Measurements from ENCODE around the gene EYS. TPM values are rescaled to one million over a fixed set of nuclear protein-coding genes. Genes with fewer than 3 reads are reported as not detected.

Gene EYS
- total RNA-seq, 4 donors from 2014 or later = under 0.01 TPM; not detected in 3

- Histone ChIP-seq H3K36me3 (no peaks in the 10 kb centered on the region), H3K27me3 (no peaks in the 10 kb centered on the region), H3K9me3 (no peaks in the 10 kb centered on the region), H3K4me3 (no peak overlapping the region), H3K4me1 (no peaks in the 10 kb centered on the region), H3K27ac (replicated peaks in 1 of 4) (no peak overlapping the region)
- no peak for DNase-seq (ENCODE audit: extremely low spot score)
- WGBS = 77% methylated on average over 3 of the region's 3 CpGs
- TF ChIP-seq POLR2A (IDR thresholded peaks at IDR 0.05; ENCODE audit: low read depth) (no peak), POLR2AphosphoS5 (IDR thresholded peaks at IDR 0.05) (no peak), EP300 (IDR thresholded peaks at IDR 0.05) (no peak)
- TF ChIP-seq, protein P1, sequence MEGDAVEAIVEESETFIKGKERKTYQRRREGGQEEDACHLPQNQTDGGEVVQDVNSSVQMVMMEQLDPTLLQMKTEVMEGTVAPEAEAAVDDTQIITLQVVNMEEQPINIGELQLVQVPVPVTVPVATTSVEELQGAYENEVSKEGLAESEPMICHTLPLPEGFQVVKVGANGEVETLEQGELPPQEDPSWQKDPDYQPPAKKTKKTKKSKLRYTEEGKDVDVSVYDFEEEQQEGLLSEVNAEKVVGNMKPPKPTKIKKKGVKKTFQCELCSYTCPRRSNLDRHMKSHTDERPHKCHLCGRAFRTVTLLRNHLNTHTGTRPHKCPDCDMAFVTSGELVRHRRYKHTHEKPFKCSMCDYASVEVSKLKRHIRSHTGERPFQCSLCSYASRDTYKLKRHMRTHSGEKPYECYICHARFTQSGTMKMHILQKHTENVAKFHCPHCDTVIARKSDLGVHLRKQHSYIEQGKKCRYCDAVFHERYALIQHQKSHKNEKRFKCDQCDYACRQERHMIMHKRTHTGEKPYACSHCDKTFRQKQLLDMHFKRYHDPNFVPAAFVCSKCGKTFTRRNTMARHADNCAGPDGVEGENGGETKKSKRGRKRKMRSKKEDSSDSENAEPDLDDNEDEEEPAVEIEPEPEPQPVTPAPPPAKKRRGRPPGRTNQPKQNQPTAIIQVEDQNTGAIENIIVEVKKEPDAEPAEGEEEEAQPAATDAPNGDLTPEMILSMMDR (IDR thresholded peaks at IDR 0.05) = no peak
- intact Hi-C loops (cut with DNase I) = no loop called here
Measured at GRCh38 chr6:65692109-65692508, 14.9 kb downstream of the EYS start.

- no peak for DNase-seq (ENCODE audit: extremely low spot score)
- intact Hi-C loops (cut with DNase I) = no loop called here
- Histone ChIP-seq H3K36me3 (no peaks in the 10 kb centered on the region), H3K9me3 (no peaks in the 10 kb centered on the region), H3K27me3 (no peaks in the 10 kb centered on the region), H3K4me1 (no peaks in the 10 kb centered on the region), H3K27ac (replicated peaks in 1 of 4) (no peak overlapping the region), H3K4me3 (no peak overlapping the region)
- TF ChIP-seq, protein P1 (IDR thresholded peaks at IDR 0.05) = no peak
- TF ChIP-seq POLR2A (IDR thresholded peaks at IDR 0.05; ENCODE audit: low read depth) (no peak), EP300 (IDR thresholded peaks at IDR 0.05) (no peak), POLR2AphosphoS5 (IDR thresholded peaks at IDR 0.05) (no peak)
Measured at GRCh38 chr6:65680232-65680631, 26.8 kb downstream of the EYS start.

- DNase-seq (ENCODE audit: extremely low spot score) = no peak
- H3K9me3 ChIP-seq = peaks cover 0 to 13% (median 2%) of the 10 kb centered on the region in 4 donors
- no peaks in the 10 kb centered on the region for H3K36me3 ChIP-seq
- intact Hi-C loops (cut with DNase I) = no loop called here
- H3K27ac ChIP-seq (replicated peaks in 1 of 4) = no peak overlapping the region
- H3K4me3 ChIP-seq = no peak overlapping the region
- no peaks in the 10 kb centered on the region for H3K4me1 ChIP-seq
- TF ChIP-seq, protein P1 (IDR thresholded peaks at IDR 0.05) = no peak
- no peak for TF ChIP-seq POLR2A (IDR thresholded peaks at IDR 0.05; ENCODE audit: low read depth)
- TF ChIP-seq POLR2AphosphoS5 (IDR thresholded peaks at IDR 0.05) = no peak
- TF ChIP-seq EP300 (IDR thresholded peaks at IDR 0.05) = no peak
- WGBS = 77% methylated on average over 1 of the region's 1 CpG
- no peaks in the 10 kb centered on the region for H3K27me3 ChIP-seq
Measured at GRCh38 chr6:65671922-65672321, 35.1 kb downstream of the EYS start.

GRCh38 chr6:65667916-65668656 is 38.9 kb downstream of the EYS start:
- Histone ChIP-seq H3K36me3 (no peaks in the 10 kb centered on the region), H3K27me3 (no peaks in the 10 kb centered on the region), H3K9me3 (peaks cover 0 to 5% (median 2%) of the 10 kb centered on the region in 4 donors), H3K4me1 (no peaks in the 10 kb centered on the region), H3K27ac (replicated peaks in 1 of 4) (no peak overlapping the region), H3K4me3 (no peak overlapping the region)
- TF ChIP-seq POLR2A (IDR thresholded peaks at IDR 0.05; ENCODE audit: low read depth) (no peak), EP300 (IDR thresholded peaks at IDR 0.05) (no peak), POLR2AphosphoS5 (IDR thresholded peaks at IDR 0.05) (no peak)
- TF ChIP-seq, protein P1 (IDR thresholded peaks at IDR 0.05) = no peak
- no peak for DNase-seq (ENCODE audit: extremely low spot score)
- intact Hi-C loops (cut with DNase I) = no loop called here

- no peak for TF ChIP-seq POLR2A (IDR thresholded peaks at IDR 0.05; ENCODE audit: low read depth)
- Histone ChIP-seq H3K9me3 (peaks cover 0 to 7% (median 0%) of the 10 kb centered on the region in 4 donors), H3K36me3 (no peaks in the 10 kb centered on the region), H3K27ac (replicated peaks in 1 of 4) (no peak overlapping the region), H3K4me3 (no peak overlapping the region), H3K27me3 (no peaks in the 10 kb centered on the region), H3K4me1 (no peaks in the 10 kb centered on the region)
- intact Hi-C loops (cut with DNase I) = no loop called here
- DNase-seq (ENCODE audit: extremely low spot score) = no peak
Measured at GRCh38 chr6:65650086-65650485, 56.9 kb downstream of the EYS start.
